Transverse colon (tissue), 4 donors: ENCODE measurements around the gene GPR68. TPM values are rescaled to one million over a fixed set of nuclear protein-coding genes. Genes with fewer than 3 reads are reported as not detected.

ENCODE experiments used
- DNase-seq: peaks from one replicate; pipeline ENCODE4 v3.0.0-alpha.2; 2019
- H3K27ac ChIP-seq, 4 donors: fragments of 200-600 bp; sonication (generic); 2 replicates each; pipeline ENCODE4 v1.5.1; 2016 to 2018; ENCODE audit warnings: inconsistent platforms in 4 of 4
- H3K27me3 ChIP-seq: fragments of 200-600 bp; sonication (generic); 2 replicates; pipeline ENCODE4 v1.5.1; 2017; ENCODE audit warnings: inconsistent platforms
- H3K36me3 ChIP-seq, 4 donors: fragments of 200-600 bp; sonication (generic); 2 replicates each; pipeline ENCODE4 v1.5.1; 2017 to 2019; ENCODE audit warnings: inconsistent platforms in 4 of 4
- H3K4me1 ChIP-seq, 4 donors: fragments of 200-600 bp; sonication (generic); 2 replicates each; pipeline ENCODE4 v1.5.1; 2017 to 2020; ENCODE audit warnings: inconsistent platforms in 4 of 4
- H3K4me3 ChIP-seq, 4 donors: fragments of 200-600 bp; sonication (generic); 1 replicate in 1 of 4; 2 replicates in 3 of 4; pipeline versions ENCODE4 v1.5.1 to v1.6.1; 2017 to 2019; ENCODE audit warnings: inconsistent platforms in 4 of 4
- H3K9me3 ChIP-seq, 2 donors: fragments of 200-600 bp; sonication (generic); 2 replicates each; pipeline ENCODE4 v1.5.1; 2017 to 2019; ENCODE audit warnings: inconsistent platforms in 2 of 2
- CTCF ChIP-seq, 5 experiments: fragments of 200-600 bp in 3 of 5; fragments of 450-650 bp in 2 of 5; sonication (generic) in 3 of 5; IDR thresholded peaks; 1 replicate in 2 of 5; 2 replicates in 3 of 5; pipeline ENCODE4 v1.5.1; 2016 to 2017; ENCODE audit warnings: antibody characterized with exemption in 5 of 5, inconsistent platforms in 3 of 5, mild to moderate bottlenecking in 2 of 5, moderate library complexity in 1 of 5
- EP300 ChIP-seq: sonication (generic); formaldehyde crosslinking; IDR thresholded peaks from one replicate; pipeline ENCODE4 v1.6.1; 2017; ENCODE audit warnings: antibody characterized with exemption, low read depth
- POLR2A ChIP-seq: fragments of 450-650 bp; IDR thresholded peaks from one replicate; pipeline ENCODE4 v1.6.1; 2016; ENCODE audit warnings: antibody characterized with exemption, mild to moderate bottlenecking, moderate library complexity
- POLR2AphosphoS5 ChIP-seq, 3 donors: sonication (generic); formaldehyde crosslinking; IDR thresholded peaks; one replicate each; pipeline ENCODE4 v1.6.1; 2016; ENCODE audit warnings: antibody characterized with exemption in 3 of 3
- WGBS, 2 donors: methylation state at CpG; one replicate each; pipeline ENCODE4 v1.1.5; 2018; ENCODE audit warnings: low coverage in 1 of 2; 5-methylcytosine and 5-hydroxymethylcytosine counted together
- in situ Hi-C, 4 donors: fragments of 200-750 bp; cut with MboI; loops; one replicate each; pipeline versions ENCODE4 v1.15.0 to v1.15.1; 2017; ENCODE audit warnings: low sequenced_read_pairs in 3 of 4, low pct_ligation_motif_present in 1 of 4, low pct_unique_long_range_greater_than_20kb in 1 of 4
- intact Hi-C: fragments of 100-400 bp; cut with DNase I; formaldehyde crosslinking; loops from one replicate; pipeline ENCODE4 v1.15.1; 2023; ENCODE audit warnings: low total_unique reads
- total RNA-seq, 4 donors: library from RNA; depleted of rRNA; stranded (reverse); fragments of >200 nt; gene quantifications; one replicate each; pipeline ENCODE4 v1.1.0, GENCODE V29; 2016

Gene GPR68
- total RNA-seq, 4 donors from 2014 or later = 0.48 to 0.80 (median 0.55) TPM; not detected in 1

GRCh38 chr14:91265404-91265803, 20.9 kb upstream of the GPR68 start:
- Histone ChIP-seq H3K27me3 (peaks cover 8% of the 10 kb centered on the region), H3K4me3 (no peak overlapping the region), H3K9me3 (no peaks in the 10 kb centered on the region), H3K4me1 (peaks cover 9 to 21% (median 19%) of the 10 kb centered on the region in 4 donors), H3K27ac (no peak overlapping the region), H3K36me3 (no peaks in the 10 kb centered on the region)
- TF ChIP-seq POLR2AphosphoS5 (IDR thresholded peaks at IDR 0.05) (no peak), EP300 (no peak), CTCF (IDR thresholded peaks at IDR 0.05) (no peak), POLR2A (no peak)
- intact Hi-C loops = no loop called here
- 48 to 90% methylated on average over 2 to 7 of the region's 7 CpGs for WGBS, 2 donors
- in situ Hi-C loops = no loop called here
- no peak for DNase-seq

- Histone ChIP-seq H3K27ac (peak overlapping the region in 1 of 4 donors; percentile 4), H3K4me3 (peak overlapping the region in 3 of 4 donors; percentile 18 to 48 (median 39)), H3K4me1 (peaks cover 4 to 17% (median 13%) of the 10 kb centered on the region in 4 donors), H3K36me3 (no peaks in the 10 kb centered on the region), H3K9me3 (no peaks in the 10 kb centered on the region), H3K27me3 (peaks cover 8% of the 10 kb centered on the region)
- TF ChIP-seq POLR2AphosphoS5 (IDR thresholded peaks at IDR 0.05) (no peak), POLR2A (no peak), CTCF (IDR thresholded peaks at IDR 0.05) (no peak), EP300 (no peak)
- in situ Hi-C loops = no loop called here
- intact Hi-C loops = no loop called here
- WGBS, 2 donors = 15 to 31% methylated on average over 9 to 67 of the region's 69 CpGs
- DNase-seq = peak; percentile 38
Measured at GRCh38 chr14:91264151-91265150, 19.9 kb upstream of the GPR68 start.

GRCh38 chr14:91263329-91263728, 18.8 kb upstream of the GPR68 start:
- no peak overlapping the region for H3K27ac ChIP-seq
- in situ Hi-C loops = no loop called here
- H3K4me1 ChIP-seq = peaks cover 3 to 12% (median 9%) of the 10 kb centered on the region in 4 donors
- 80 to 84% methylated on average over 2 of the region's 2 CpGs for WGBS, 2 donors
- TF ChIP-seq POLR2A (no peak), POLR2AphosphoS5 (IDR thresholded peaks at IDR 0.05) (no peak), CTCF (IDR thresholded peaks at IDR 0.05) (no peak), EP300 (no peak)
- H3K4me3 ChIP-seq = no peak overlapping the region
- DNase-seq = no peak
- H3K36me3 ChIP-seq = no peaks in the 10 kb centered on the region
- intact Hi-C loops = no loop called here
- H3K27me3 ChIP-seq = peaks cover 8% of the 10 kb centered on the region
- no peaks in the 10 kb centered on the region for H3K9me3 ChIP-seq

- H3K4me3 ChIP-seq = no peak overlapping the region
- H3K27ac ChIP-seq = no peak overlapping the region
- no peak for DNase-seq
- in situ Hi-C loops = no loop called here
- TF ChIP-seq EP300 (no peak), POLR2AphosphoS5 (IDR thresholded peaks at IDR 0.05) (no peak), CTCF (IDR thresholded peaks at IDR 0.05) (no peak), POLR2A (no peak)
- no peaks in the 10 kb centered on the region for H3K9me3 ChIP-seq
- intact Hi-C loops = no loop called here
- H3K27me3 ChIP-seq = peaks cover 8% of the 10 kb centered on the region
- H3K4me1 ChIP-seq = peaks cover 9 to 20% (median 10%) of the 10 kb centered on the region in 4 donors
- H3K36me3 ChIP-seq = no peaks in the 10 kb centered on the region
- WGBS, 2 donors = 83 to 100% methylated on average over 1 to 11 of the region's 11 CpGs
Measured at GRCh38 chr14:91261986-91262549, 17.6 kb upstream of the GPR68 start.
